Left kidney (tissue), 2 donors: ENCODE measurements around the gene HDAC3. TPM values are rescaled to one million over a fixed set of nuclear protein-coding genes. Genes with fewer than 3 reads are reported as not detected.

ENCODE experiments used
- DNase-seq: peaks from one replicate; pipeline ENCODE4 v3.0.0-alpha.2; 2013
- polyA plus RNA-seq: library from polyadenylated mRNA; unstranded; fragments of 120-200 nt; gene quantifications from one replicate; pipeline ENCODE4 v1.2.1, GENCODE V29; 2013; ENCODE audit not compliant: insufficient read length

HDAC3 gene
- polyA plus RNA-seq, 1 donor: 122 TPM

DNA sequence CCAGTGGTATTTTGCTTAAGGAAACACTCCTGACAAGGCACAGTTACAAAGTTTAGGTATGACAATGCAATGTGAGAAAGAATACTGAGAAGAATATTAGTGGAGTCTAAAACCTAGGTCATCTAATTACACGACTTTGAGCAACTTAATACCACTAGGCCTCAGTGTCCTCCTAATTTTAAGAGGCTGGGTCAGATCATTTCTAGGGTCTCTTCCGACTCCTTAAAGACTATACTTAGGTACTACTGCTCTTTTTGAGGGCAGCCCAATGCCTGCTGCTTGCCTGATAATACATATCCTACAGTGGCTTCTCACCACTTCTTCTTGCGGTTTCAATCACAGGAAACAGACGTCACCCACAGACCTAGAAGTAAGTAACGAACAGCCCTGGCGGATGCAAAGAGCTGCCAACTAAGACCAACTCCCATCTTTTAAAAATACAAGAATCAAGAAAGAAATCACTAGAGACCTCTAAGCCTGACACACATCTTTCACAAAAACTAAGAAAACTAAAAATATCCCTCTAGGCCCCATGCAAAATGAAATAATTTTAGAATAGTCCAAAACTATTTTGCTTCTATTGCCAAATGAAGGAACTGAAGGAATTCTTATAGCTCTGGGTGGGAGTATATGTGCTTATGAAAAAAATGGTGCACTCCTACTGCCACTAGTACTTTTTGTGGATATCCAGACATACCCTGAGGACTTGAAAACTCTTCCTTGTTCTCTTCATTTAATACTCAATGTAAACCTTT lies 30.9 kb downstream of the HDAC3 start:
- DNase-seq: no peak

GRCh38 chr5:141603923-141604717 lies 32.5 kb downstream of the HDAC3 start:
- no peak for DNase-seq

DNA sequence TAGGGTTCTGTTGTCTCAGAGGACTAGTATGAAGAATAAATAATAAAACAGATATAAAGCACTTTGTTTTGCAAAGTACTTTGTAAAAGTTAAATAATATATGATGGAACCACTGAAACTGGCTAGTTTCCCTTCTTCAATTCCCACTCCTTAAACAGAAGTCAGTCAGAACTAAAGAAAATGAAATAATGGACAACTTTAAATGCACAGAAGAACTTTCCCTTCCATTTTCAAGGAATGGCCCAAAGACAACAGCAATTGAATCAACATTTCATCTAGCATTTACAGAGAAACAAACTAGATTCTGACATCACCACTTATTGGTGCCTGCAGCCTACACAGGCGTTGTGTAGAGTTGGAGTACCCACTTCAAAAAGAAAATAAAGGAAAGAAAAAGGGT lies 34.0 kb downstream of the HDAC3 start:
- no peak for DNase-seq

GRCh38 chr5:141598391-141599345 lies 38.0 kb downstream of the HDAC3 start:
- DNase-seq: no peak

DNA sequence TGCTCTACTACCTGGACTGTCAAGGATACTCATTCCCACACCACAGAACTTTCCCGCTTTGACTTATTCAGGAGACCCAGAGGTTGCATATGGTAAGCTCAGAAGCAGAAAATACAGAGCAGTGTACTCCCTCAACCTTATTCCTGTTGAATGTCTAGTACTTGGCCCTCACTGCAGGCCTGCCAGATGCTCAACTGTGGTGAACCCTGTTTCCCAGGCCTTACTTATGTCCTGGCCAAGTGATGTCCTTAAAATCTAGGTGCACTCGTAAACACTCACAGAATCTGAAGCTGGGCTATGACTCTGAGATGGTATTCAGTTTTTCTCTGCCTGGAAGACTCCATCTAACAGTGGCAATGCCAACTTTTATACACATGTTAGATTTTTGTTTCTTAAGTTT lies 38.8 kb downstream of the HDAC3 start:
- DNase-seq: no peak

DNA sequence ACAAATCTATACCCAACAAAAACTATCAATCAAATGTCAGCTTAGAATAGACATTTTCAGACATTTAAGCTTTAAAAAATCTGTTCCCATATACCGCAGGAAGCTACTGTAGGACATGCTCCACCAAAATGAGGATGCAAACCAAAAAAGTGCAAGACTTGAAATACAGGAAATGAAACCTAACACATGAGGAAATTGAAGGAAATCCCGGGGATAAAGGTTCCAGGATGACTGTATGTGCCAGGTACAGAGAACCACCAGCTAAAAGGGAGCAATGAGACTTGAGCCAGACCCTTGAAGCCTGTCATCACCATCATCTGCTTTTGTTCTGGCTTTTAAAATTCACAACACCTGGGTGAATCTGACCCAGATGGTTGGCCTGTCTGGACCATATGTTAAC lies 39.3 kb downstream of the HDAC3 start:
- no peak for DNase-seq

GRCh38 chr5:141596867-141597266 lies 39.8 kb downstream of the HDAC3 start:
- DNase-seq: no peak

GRCh38 chr5:141590127-141590526 lies 46.5 kb downstream of the HDAC3 start:
- DNase-seq: no peak

GRCh38 chr5:141586246-141586645 lies 50.4 kb downstream of the HDAC3 start:
- no peak for DNase-seq

DNA sequence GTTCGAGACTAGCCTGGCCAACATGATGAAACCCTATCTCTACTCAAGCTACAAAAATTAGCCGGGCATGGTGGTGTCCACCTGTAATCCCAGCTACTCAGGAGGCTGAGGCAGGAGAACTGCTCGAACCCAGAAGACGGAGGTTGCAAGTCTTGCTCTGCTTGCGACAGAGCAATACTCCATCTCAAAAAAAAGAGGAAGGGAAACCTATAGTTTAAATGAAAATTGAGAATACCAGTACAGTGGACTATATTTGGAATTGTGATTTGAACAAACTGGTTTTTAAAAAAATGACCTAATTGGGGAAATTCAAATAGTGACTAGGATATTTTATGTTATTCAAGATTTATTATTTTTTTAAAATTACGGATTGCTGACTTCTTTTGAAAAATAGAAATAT lies 51.1 kb downstream of the HDAC3 start:
- DNase-seq: no peak

DNA sequence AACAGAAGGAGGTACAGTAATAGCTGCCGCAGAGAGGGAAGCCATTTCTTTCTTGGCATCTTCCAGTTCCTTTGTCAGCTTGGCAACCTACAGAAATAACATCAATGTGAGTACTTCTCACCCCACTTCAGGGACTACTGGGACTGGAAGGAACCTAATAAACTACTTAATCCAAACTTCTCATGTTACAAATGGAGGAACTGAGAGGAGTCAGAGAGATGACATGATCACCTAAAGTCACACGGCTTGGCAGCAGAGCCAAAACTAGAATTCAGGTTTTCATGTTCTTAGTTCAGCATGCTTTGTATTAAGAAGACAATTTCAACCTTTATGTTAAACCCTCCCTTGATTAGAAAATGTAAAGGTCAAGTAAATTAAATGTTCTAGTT lies 62.5 kb downstream of the HDAC3 start:
- no peak for DNase-seq

DNA sequence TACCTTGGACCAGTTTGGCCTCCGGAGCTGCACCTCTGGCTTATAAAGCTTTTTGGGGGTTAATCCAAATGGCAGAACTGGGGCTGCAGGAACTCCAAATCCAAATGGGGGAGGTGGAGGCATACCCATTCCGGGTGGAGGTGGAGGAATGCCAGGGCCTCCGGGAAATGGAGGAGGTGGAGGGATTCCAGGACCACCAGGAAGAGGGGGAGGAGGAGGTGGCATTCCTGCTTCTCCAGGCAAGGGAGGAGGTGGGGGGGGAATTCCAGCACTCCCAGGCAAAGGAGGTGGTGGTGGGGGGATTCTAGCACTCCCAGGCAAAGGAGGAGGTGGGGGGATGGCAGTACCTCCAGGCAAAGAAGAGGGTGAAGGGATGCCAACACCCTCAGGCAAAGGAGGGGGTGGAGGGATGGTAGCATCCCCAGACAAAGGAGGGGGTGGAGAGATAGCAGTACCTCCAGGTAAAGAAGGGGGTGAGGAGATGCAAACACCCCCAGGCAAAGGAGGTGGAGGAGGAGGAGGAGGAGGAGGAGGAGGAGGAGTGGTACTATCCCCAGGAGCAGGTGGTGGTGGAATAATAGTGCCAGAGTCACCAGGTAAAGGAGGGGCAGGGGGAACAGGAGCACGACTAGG lies 63.0 kb downstream of the HDAC3 start:
- DNase-seq: no peak

Other genes starting within 250 kb of the HDAC3 start
- 7.6 TPM for gene PCDHGB4, start 249.2 kb downstream of the HDAC3 start, polyA plus RNA-seq
- gene PCDHGA8, start 244.2 kb downstream of the HDAC3 start, polyA plus RNA-seq: 0.60 TPM
- gene PCDHGB5, start 238.9 kb downstream of the HDAC3 start, polyA plus RNA-seq: 10.9 TPM
- 6.5 TPM for gene PCDHGA9, start 234.1 kb downstream of the HDAC3 start, polyA plus RNA-seq
- gene PCDHGB6, start 228.8 kb downstream of the HDAC3 start, polyA plus RNA-seq: 7.3 TPM
- gene PCDHGA10, start 223.9 kb downstream of the HDAC3 start, polyA plus RNA-seq: 3.7 TPM
- 17.3 TPM for gene PCDHGB7, start 219.2 kb downstream of the HDAC3 start, polyA plus RNA-seq
- gene PCDHGA11, start 215.8 kb downstream of the HDAC3 start, polyA plus RNA-seq: 5.1 TPM
- gene PCDHGA12, start 206.3 kb downstream of the HDAC3 start, polyA plus RNA-seq: 1.5 TPM
- gene PCDHGC3, start 160.9 kb downstream of the HDAC3 start, polyA plus RNA-seq: 99.2 TPM
- 4.4 TPM for gene PCDHGC4, start 151.8 kb downstream of the HDAC3 start, polyA plus RNA-seq
- gene PCDHGC5, start 147.8 kb downstream of the HDAC3 start, polyA plus RNA-seq: 0.81 TPM
- 80.0 TPM for gene DIAPH1, start 17.8 kb downstream of the HDAC3 start, polyA plus RNA-seq
- 1.1 TPM for gene RELL2, start 148 bp upstream of the HDAC3 start, polyA plus RNA-seq
- gene FCHSD1, start 14.6 kb upstream of the HDAC3 start, polyA plus RNA-seq: 17.3 TPM
- 21.3 TPM for gene ARAP3, start 45.4 kb upstream of the HDAC3 start, polyA plus RNA-seq
- gene PCDH1, start 241.6 kb upstream of the HDAC3 start, polyA plus RNA-seq: 22.4 TPM